ENCODE measurements around the gene ZFP92. TPM values are rescaled to one million over a fixed set of nuclear protein-coding genes. Genes with fewer than 3 reads are reported as not detected.
A peak's percentile ranks its signal among the peaks of the same experiment; 100 is the strongest.

The ZFP92 gene
- total and polyA plus RNA-seq, 2 of the 8 experiments (the other 6 are each of a cell fraction or from before 2014, with no cell fraction given), result 0.14 to 0.41 TPM

GRCh38 chrX:153412746-153413720 is 1.8 kb downstream of the ZFP92 start:
- TF ChIP-seq RAD21 (IDR thresholded peaks at IDR 0.05 in 1 of 2, conservative IDR thresholded peaks at IDR 0.05 in 1 of 2; ENCODE audit: low read depth in 2 of 2, low read length in 2 of 2), result peak; percentile 32 to 48; a peak in 3 of 4 replicates
- TF ChIP-seq ATF3 (IDR thresholded peaks at IDR 0.05; ENCODE audit: insufficient read depth, low read depth, low read length), result no peak
- Histone ChIP-seq H3K9ac (replicated peaks in 1 of 4; ENCODE audit: extremely low read depth in 1 of 4, low read depth in 3 of 4, low read length in 3 of 4) (no peak overlapping the region), H3K4me2 (ENCODE audit: insufficient read depth in 1 of 2, low read depth in 2 of 2, low read length in 2 of 2) (no peak overlapping the region), H3K14ac (ENCODE audit: insufficient read length) (no peak overlapping the region), H3K27ac (ENCODE audit: low read depth, low read length) (no peak overlapping the region), H4K5ac (ENCODE audit: insufficient read length, low read depth, low read length) (no peak overlapping the region), H3K36me3 (ENCODE audit: control insufficient read depth in 2 of 4, insufficient read depth in 4 of 4, low read length in 3 of 4) (no peaks in the 10 kb centered on the region), H3K79me2 (ENCODE audit: control insufficient read depth in 1 of 2, insufficient read depth in 2 of 2, low read length in 2 of 2) (no peaks in the 10 kb centered on the region), H3K79me1 (ENCODE audit: low read depth, low read length) (no peaks in the 10 kb centered on the region), H3K9me3 (ENCODE audit: insufficient read depth in 2 of 2, low read depth in 1 of 2, low read length in 1 of 2) (no peaks in the 10 kb centered on the region), H3K56ac (replicated peaks; ENCODE audit: insufficient read length, low read depth, low read length) (no peak overlapping the region), H2BK120ac (replicated peaks; ENCODE audit: low read depth, low read length) (no peak overlapping the region), H3K27me3 (replicated peaks in 1 of 4; ENCODE audit: control insufficient read depth in 3 of 4, extremely low read depth in 1 of 4, insufficient read depth in 3 of 4, low read length in 3 of 4) (peaks cover 8 to 25% (median 16%) of the 10 kb centered on the region in 4 experiments), H3K18ac (ENCODE audit: extremely low read depth, low read length) (no peak overlapping the region), H4K8ac (ENCODE audit: extremely low read depth, insufficient read depth, low read length) (no peak overlapping the region; the same call in 1 of the 2 replicates), H2BK20ac (ENCODE audit: low read length) (no peak overlapping the region), H4K20me1 (replicated peaks in 1 of 2; ENCODE audit: control insufficient read depth in 1 of 2, insufficient read depth in 2 of 2, low read length in 2 of 2) (no peaks in the 10 kb centered on the region), H2AFZ (ENCODE audit: low read length) (no peak overlapping the region), H3K23ac (ENCODE audit: insufficient read length) (no peak overlapping the region), H2BK5ac (ENCODE audit: low read depth, low read length) (no peak overlapping the region), H2AK5ac (ENCODE audit: low read depth, low read length) (no peak overlapping the region), H2BK12ac (ENCODE audit: low read depth, low read length) (no peak overlapping the region), H3K23me2 (ENCODE audit: low read depth, low read length) (peaks cover 3% of the 10 kb centered on the region; the same call in 1 of the 2 replicates), H3K4me3 (ENCODE audit: extremely low read depth in 1 of 4, insufficient read depth in 2 of 4, low read depth in 3 of 4, low read length in 4 of 4) (no peak overlapping the region), H3K4ac (replicated peaks; ENCODE audit: insufficient read length, low read depth, low read length) (no peak overlapping the region), H3K4me1 (replicated peaks in 1 of 4; ENCODE audit: control insufficient read depth in 3 of 4, insufficient read depth in 4 of 4, low read length in 3 of 4) (0 out of 7 replicates have a peak, but pooled peaks cover 0 to 4% (median 1%) of the 10 kb centered on the region in 4 experiments), H2BK15ac (ENCODE audit: low read length) (no peak overlapping the region), H4K91ac (replicated peaks; ENCODE audit: insufficient read length, low read length) (no peak overlapping the region)
- CTCF ChIA-PET (ENCODE audit: partially characterized antibody), result interaction anchor here (1.0 to 1.4 kb wide), 4 partner anchors 9 to 94 kb away, joined by 3 to 5 read pairs (median 4); no protein-coding TSS in a partner anchor
- no peak for FAIRE-seq
- POLR2A ChIA-PET (ENCODE audit: partially characterized antibody), result no interaction called here
- no peak for DNase-seq (ENCODE audit: low read depth in 1 of 2, low spot score in 2 of 2)
- WGBS, 2 experiments (ENCODE audit: extremely low coverage in 1 of 2, insufficient coverage in 1 of 2, insufficient read length in 1 of 2, insufficient replicate concordance in 2 of 2, low coverage in 1 of 2, low lambda C conversion rate in 2 of 2, missing lambda C conversion rate in 1 of 2), result 81% methylated on average over 12 of the region's 23 CpGs; no CpG with 5 or more reads in 1 of the 2 experiments

Data from H1 (cell line).